HG02642 (cell line): Measurements from ENCODE around the gene SMIM27.
"Not testable (repeated sequence)": the region's sequence is repeated elsewhere in the genome, so short reads cannot be mapped to it uniquely, and the experiment has no call there.

Experiments
- ATAC-seq: cut with Tn5 transposase; IDR thresholded peaks from one replicate; pipeline ENCODE4 v1.9.1; 2021; ENCODE audit warnings: mild to moderate bottlenecking; ENCODE audit not compliant: unreplicated experiment, poor library complexity

The SMIM27 gene

GRCh38 chr9:32552172-32552872 is at the start of gene SMIM27, which contains the start of gene TOPORS:
TSS of gene SMIM27 (plus strand) at chr9:32552327. CDS start at chr9:32552435, 108 bp downstream.
TSS of gene TOPORS (minus strand) at chr9:32552586. CDS start at chr9:32552436, 150 bp downstream.
- ATAC-seq = peak; percentile 80

- no peak for ATAC-seq
These were observed 49.7 kb upstream of the SMIM27 start for GRCh38 chr9:32502464-32502863.

DNA sequence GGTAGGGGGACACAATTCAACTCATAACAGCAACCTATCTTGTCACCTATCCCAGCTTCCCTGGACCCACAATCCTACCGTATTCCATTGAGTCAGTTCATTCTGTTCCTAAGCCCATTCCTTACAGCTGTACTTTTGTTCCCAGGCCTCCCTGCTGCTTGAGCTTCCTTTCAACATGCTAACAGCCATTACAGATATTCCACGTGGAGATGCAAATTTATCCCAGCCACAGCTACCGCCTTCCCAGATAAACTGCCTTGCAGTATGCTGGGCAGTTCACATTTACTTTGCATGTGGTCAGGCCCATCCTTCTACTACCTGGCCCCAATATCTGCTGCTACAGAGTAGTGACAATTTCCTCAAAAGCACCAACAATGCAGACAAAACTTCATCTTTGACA is 49.1 kb upstream of the SMIM27 start:
- ATAC-seq = no peak

DNA sequence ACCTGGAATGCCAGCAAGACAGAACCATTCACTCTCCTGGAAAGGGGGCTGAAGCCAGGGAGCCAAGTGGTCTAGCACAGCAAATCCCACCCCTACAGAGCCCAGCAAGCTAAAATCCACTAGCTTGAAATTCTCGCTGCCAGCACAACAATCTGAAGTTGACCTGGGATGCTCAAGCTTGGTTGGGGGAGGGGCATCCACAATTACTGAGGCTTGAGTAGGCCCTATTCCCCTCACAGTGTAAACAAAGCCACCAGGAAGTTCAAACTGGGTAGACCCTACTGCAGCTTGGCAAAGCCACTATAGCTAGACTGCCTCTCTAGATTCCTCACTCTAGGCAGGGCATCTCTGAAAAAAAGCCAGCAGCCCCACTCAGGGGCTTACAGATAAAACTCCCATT is 43.4 kb upstream of the SMIM27 start:
- ATAC-seq = no peak

DNA sequence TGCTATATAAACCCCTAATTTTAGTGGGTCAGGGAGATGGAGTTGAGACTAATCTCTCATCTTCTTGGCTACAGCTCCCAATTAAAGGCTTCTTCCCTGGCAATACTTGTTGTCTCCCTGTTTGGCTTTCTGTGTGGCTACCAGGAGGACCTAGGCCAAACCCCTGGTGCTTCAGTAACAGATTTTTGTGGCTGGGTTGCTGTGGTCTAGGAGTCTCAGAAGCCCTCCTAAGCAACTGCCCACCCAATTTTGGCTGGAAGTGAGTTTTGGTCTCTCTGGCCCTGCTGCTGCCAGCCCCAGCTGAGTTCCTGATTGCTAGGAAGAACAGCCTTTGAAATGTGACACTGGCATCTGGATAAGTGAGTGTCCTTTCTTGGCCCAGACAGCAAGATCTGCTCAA is 35.9 kb upstream of the SMIM27 start:
- no peak for ATAC-seq

- no peak for ATAC-seq
These were observed 33.9 kb upstream of the SMIM27 start for GRCh38 chr9:32518276-32518675.

DNA sequence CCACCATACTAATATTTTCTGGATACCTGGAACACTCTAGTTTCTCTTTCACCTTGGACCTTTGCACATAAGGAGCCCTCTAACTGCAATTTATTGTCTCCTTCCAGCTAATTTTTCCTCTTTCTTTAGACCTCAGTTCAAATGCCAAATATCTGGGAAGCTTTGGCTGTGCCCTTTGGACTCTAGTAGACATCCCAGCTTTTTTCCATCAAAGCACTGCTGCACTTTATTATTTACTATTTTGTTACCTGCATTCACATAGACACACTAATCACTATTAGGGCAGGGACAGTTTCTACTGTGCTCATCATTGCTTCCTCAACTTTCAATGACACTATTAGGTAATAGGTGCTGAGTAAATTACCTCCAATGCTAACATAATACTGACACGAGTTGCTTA is 28.2 kb upstream of the SMIM27 start:
- ATAC-seq = no peak

- not testable (repeated sequence) for ATAC-seq
These were observed 27.6 kb upstream of the SMIM27 start for GRCh38 chr9:32524558-32524891.

DNA sequence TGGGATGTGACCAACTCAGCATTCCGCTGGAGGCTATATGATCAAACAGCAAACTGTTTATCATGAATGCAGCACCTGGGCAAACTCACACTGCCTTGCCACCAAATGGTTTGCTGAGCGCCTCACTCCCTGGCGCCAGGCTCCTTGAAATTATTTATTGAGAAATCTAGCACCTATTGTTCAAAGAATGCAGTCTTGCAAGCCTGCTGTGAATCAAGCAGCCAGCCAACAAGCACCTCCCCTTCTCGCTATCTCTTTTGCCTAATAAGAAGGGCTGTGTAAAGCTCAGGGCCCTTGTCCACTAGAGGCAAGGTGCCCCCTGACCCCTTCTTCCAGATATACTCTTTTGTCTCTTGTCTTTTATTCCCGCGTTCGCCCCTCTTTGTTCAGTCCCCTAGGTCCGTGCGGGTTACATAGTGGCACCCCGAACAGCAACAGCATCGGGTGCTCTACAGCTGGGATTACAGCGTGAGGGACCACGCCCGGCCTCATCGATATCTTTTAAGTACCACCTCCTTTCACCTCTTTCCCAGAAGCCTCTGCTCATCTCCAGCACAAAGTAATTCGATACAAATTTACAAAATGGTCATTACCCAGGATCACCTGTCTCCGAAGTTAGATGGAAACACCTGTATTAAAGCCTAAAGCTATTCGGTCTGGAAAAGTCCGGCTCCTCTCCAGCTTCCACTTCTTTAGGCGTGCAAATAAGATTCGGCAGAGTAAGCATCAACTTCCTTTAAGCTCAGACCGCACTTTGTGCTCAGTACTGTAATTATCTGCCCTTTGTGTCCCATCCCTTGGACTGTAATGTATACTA is 27.0 kb upstream of the SMIM27 start:
- peak; percentile 28 for ATAC-seq

DNA sequence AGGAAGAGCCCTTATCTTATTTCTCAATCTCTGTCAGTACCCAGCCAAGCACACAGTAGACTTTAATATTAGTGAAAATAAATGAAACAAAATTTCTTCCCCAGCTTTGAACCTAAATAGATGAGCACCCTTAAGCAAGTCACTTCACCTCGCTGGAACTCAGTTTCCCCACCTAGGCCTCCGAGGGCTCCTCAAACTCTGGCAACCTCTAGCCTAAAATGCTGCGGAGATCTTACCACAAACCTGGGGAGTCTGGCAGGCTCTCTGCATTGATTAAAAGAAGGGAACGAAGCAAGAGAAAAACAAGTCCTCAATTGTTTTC is 26.5 kb upstream of the SMIM27 start:
- no peak for ATAC-seq

- peak; percentile 71 for ATAC-seq
These were observed 26.0 kb upstream of the SMIM27 start, which contains the start of gene RIGI for GRCh38 chr9:32526041-32526706. TSS of gene RIGI (minus strand) at chr9:32526196. CDS start at chr9:32526166, 30 bp downstream.

- ATAC-seq = no peak
These were observed 25.4 kb upstream of the SMIM27 start for GRCh38 chr9:32526707-32527048.

GRCh38 chr9:32533336-32533735 is 18.8 kb upstream of the SMIM27 start:
- no peak for ATAC-seq

- ATAC-seq = no peak
These were observed 18.3 kb upstream of the SMIM27 start for GRCh38 chr9:32533816-32534215.

GRCh38 chr9:32543047-32543446 is 9.1 kb upstream of the SMIM27 start:
- no peak for ATAC-seq

- ATAC-seq = no peak
These were observed 6.2 kb upstream of the SMIM27 start for GRCh38 chr9:32545884-32546283.

DNA sequence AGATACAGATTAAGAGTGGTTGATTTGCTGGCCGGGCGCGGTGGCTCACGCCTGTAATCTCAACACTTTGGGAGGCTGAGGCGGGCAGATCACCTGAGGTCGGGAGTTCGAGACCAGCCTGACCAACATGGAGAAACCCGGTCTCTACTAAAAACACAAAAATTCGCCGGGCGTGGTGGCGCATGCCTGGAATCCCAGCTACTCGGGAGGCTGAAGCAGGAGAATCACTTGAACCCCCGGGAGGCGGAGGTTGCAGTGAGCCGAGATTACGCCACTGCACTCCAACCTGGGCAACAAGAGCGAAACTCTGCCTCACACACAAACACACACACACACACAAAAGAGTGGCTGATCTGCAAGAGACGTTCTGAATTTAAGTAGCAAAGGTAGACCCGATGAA is 3.9 kb upstream of the SMIM27 start:
- not testable (repeated sequence) for ATAC-seq

GRCh38 chr9:32550150-32550561 is 2.0 kb upstream of the SMIM27 start:
- ATAC-seq = no peak

- peak; percentile 70 for ATAC-seq
These were observed 1.4 kb upstream of the SMIM27 start for GRCh38 chr9:32550562-32551275.

DNA sequence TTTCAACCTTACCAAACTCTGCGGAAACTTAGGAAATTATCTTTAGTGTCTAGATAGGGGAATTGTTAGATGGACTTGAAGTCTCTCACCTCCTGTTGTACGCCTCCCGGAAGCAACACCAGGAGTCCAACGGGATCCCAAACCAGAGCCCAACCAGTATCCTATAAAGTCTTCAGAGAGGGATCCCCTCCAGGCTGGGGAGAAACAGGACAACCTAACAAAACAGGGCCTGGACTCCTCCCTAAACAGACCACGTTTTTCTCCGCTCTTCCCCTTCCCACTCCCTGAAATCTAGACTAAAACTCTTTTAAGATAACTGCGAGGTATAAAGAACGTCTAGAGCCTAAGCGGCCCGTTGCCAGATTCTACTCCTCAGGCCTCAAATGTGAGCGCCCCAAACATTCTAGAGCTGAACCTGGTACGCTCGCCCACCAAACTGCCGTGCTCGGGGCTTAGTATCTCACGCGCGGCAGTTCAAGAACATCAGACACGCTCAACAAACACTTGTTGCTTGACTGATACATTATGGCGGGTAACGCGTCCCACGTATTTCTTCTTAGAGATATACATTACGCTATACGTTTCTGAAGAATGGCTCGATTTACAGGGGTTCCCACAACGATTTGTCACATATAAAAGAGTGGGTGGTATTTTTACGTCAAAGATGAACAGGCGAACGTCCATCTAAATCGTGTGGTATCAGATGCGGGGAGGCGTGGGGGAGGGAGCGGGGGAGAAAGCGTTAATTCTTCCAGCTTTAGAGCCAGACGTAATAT is 663 bp upstream of the SMIM27 start:
- peak; percentile 3 for ATAC-seq
